HEK293 (cell line): ENCODE data around the gene TEFM.

Experiments
- GFI1B ChIP-seq: fragments of 450-650 bp; formaldehyde crosslinking; IDR thresholded peaks from 2 replicates; pipeline ENCODE4 v1.5.1; 2016; ENCODE audit warnings: missing biosample characterization, missing genetic modification characterization
- HOXA7 ChIP-seq: sonication (generic); formaldehyde crosslinking; IDR thresholded peaks from 2 replicates; pipeline ENCODE4 v1.8.1; 2022; ENCODE audit warnings: missing genetic modification reagents, borderline replicate concordance
- REPIN1 ChIP-seq: fragments of 450-650 bp; formaldehyde crosslinking; IDR thresholded peaks from 2 replicates; pipeline ENCODE4 v1.5.1; 2017; ENCODE audit warnings: missing biosample characterization, missing genetic modification characterization, low read depth
- YY1 ChIP-seq: fragments of 450-650 bp; formaldehyde crosslinking; IDR thresholded peaks from 2 replicates; pipeline ENCODE4 v1.5.1; 2018; ENCODE audit warnings: missing biosample characterization, missing genetic modification characterization
- ZBTB20 ChIP-seq: fragments of 450-650 bp; formaldehyde crosslinking; IDR thresholded peaks from 2 replicates; pipeline ENCODE4 v1.5.1; 2016; ENCODE audit warnings: missing biosample characterization, missing genetic modification characterization
- ZBTB44 ChIP-seq: fragments of 450-650 bp; IDR thresholded peaks from 2 replicates; pipeline ENCODE4 v1.5.1; 2018; ENCODE audit warnings: missing biosample characterization, mild to moderate bottlenecking, missing genetic modification characterization
- ZFP3 ChIP-seq: fragments of 450-650 bp; formaldehyde crosslinking; IDR thresholded peaks from 2 replicates; pipeline ENCODE4 v1.5.1; 2016; ENCODE audit warnings: low read depth, missing biosample characterization, missing genetic modification characterization
- ZNF10 ChIP-seq: fragments of 450-650 bp; formaldehyde crosslinking; IDR thresholded peaks from 2 replicates; pipeline ENCODE4 v1.5.1; 2017; ENCODE audit warnings: missing biosample characterization, missing genetic modification characterization
- ZNF114 ChIP-seq: fragments of 450-650 bp; formaldehyde crosslinking; IDR thresholded peaks from 2 replicates; pipeline ENCODE4 v1.5.0; 2017; ENCODE audit warnings: missing biosample characterization, missing genetic modification characterization
- ZNF610 ChIP-seq: fragments of 450-650 bp; formaldehyde crosslinking; IDR thresholded peaks from 2 replicates; pipeline ENCODE4 v1.5.1; 2016; ENCODE audit warnings: missing biosample characterization, missing genetic modification characterization, borderline replicate concordance
- TF ChIP-seq, protein P1 (sequence below): fragments of 450-650 bp; formaldehyde crosslinking; IDR thresholded peaks from 2 replicates; pipeline ENCODE4 v1.5.1; 2016; ENCODE audit warnings: missing biosample characterization, missing genetic modification characterization
- TF ChIP-seq, protein P2 (sequence below): fragments of 450-650 bp; formaldehyde crosslinking; IDR thresholded peaks from 2 replicates; pipeline ENCODE4 v1.5.1; 2016; ENCODE audit warnings: missing biosample characterization, missing genetic modification characterization, low read depth

DNA sequence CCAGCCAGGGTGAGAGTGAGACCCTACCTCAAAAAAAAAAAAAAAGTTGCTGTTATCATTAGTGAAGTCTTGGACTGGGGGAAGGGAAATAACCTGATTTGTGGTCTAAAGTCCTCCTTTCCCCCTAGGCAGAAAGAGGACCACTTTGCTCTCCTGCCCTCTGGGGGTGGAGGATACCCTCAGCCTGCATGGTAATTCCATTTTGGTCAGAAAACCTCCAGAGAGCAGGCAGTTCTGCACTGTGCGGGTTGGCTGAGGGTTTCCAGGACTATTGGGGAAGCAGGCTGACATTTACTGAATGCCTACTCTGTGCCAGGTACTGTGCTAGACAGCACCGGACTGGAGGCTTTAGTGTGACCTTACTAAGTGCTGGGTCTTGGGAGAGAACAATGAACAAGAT, 18.3 kb upstream of the TEFM start:
- TF ChIP-seq, protein P1, sequence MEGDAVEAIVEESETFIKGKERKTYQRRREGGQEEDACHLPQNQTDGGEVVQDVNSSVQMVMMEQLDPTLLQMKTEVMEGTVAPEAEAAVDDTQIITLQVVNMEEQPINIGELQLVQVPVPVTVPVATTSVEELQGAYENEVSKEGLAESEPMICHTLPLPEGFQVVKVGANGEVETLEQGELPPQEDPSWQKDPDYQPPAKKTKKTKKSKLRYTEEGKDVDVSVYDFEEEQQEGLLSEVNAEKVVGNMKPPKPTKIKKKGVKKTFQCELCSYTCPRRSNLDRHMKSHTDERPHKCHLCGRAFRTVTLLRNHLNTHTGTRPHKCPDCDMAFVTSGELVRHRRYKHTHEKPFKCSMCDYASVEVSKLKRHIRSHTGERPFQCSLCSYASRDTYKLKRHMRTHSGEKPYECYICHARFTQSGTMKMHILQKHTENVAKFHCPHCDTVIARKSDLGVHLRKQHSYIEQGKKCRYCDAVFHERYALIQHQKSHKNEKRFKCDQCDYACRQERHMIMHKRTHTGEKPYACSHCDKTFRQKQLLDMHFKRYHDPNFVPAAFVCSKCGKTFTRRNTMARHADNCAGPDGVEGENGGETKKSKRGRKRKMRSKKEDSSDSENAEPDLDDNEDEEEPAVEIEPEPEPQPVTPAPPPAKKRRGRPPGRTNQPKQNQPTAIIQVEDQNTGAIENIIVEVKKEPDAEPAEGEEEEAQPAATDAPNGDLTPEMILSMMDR = no peak
- TF ChIP-seq, protein P2, sequence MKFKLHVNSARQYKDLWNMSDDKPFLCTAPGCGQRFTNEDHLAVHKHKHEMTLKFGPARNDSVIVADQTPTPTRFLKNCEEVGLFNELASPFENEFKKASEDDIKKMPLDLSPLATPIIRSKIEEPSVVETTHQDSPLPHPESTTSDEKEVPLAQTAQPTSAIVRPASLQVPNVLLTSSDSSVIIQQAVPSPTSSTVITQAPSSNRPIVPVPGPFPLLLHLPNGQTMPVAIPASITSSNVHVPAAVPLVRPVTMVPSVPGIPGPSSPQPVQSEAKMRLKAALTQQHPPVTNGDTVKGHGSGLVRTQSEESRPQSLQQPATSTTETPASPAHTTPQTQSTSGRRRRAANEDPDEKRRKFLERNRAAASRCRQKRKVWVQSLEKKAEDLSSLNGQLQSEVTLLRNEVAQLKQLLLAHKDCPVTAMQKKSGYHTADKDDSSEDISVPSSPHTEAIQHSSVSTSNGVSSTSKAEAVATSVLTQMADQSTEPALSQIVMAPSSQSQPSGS (tag by site-specific recombination) = no peak
- TF ChIP-seq REPIN1 (no peak), ZNF610 (tag by site-specific recombination) (no peak), YY1 (no peak), ZBTB44 (no peak), ZNF10 (no peak), ZFP3 (tag by site-specific recombination) (no peak), ZNF114 (no peak), GFI1B (tag by site-specific recombination) (no peak), HOXA7 (no peak), ZBTB20 (tag by site-specific recombination) (no peak)
